SU-DHL-6 (cell line): Measurements from ENCODE around the gene RXRG.

Experiments used
- H2AFZ ChIP-seq: fragments of 200-600 bp; sonication (generic); 2 replicates; pipeline ENCODE4 v1.6.1; 2014; ENCODE audit warnings: low read depth, mild to moderate bottlenecking, moderate library complexity, mixed read lengths, antibody characterized with exemption, low read length; ENCODE audit not compliant: severe bottlenecking
- H3F3A ChIP-seq: fragments of 200-600 bp; shearing (Covaris generic); 2 replicates; pipeline ENCODE4 v1.6.0; 2016; ENCODE audit warnings: antibody characterized with exemption, mild to moderate bottlenecking; ENCODE audit not compliant: insufficient read depth
- H3K27ac ChIP-seq: fragments of 200-600 bp; sonication (generic); 2 replicates; pipeline ENCODE4 v1.5.1; 2016; ENCODE audit warnings: low read depth, mild to moderate bottlenecking, low read length, moderate library complexity, mixed read lengths
- H3K27me3 ChIP-seq: fragments of 200-600 bp; sonication (generic), shearing (Covaris generic); 2 replicates; pipeline ENCODE4 v1.6.0; 2014; ENCODE audit warnings: mild to moderate bottlenecking, low read length
- H3K36me3 ChIP-seq: fragments of 200-600 bp; sonication (generic); 2 replicates; pipeline ENCODE4 v1.6.1; 2014; ENCODE audit warnings: mild to moderate bottlenecking, low read length, mixed read lengths
- H3K4me2 ChIP-seq: fragments of 300-600, 200-600 bp; shearing (Covaris generic), sonication (generic); 2 replicates; pipeline ENCODE4 v1.6.0; 2014; ENCODE audit warnings: low read length, low read depth, mild to moderate bottlenecking; ENCODE audit not compliant: poor library complexity, severe bottlenecking
- H3K4me3 ChIP-seq: fragments of 200-600 bp; sonication (generic); 2 replicates; pipeline ENCODE4 v1.5.1; 2014; ENCODE audit warnings: antibody characterized with exemption, low read length, mild to moderate bottlenecking, mixed read lengths; ENCODE audit not compliant: insufficient read depth, poor library complexity, severe bottlenecking
- H3K79me2 ChIP-seq: fragments of 200-600 bp; sonication (generic); 2 replicates; pipeline ENCODE4 v1.6.1; 2014; ENCODE audit warnings: mild to moderate bottlenecking, low read length, moderate library complexity; ENCODE audit not compliant: insufficient read depth
- H3K9ac ChIP-seq: fragments of 200-600 bp; sonication (generic); 2 replicates; pipeline ENCODE4 v1.7.0; 2014; ENCODE audit warnings: mild to moderate bottlenecking, low read length
- H3K9me2 ChIP-seq: fragments of 200-600 bp; sonication (generic); replicated peaks from 2 replicates; pipeline ENCODE4 v1.6.1; 2014; ENCODE audit warnings: low read length; ENCODE audit not compliant: insufficient read depth
- H3K9me3 ChIP-seq: fragments of 200-600 bp; sonication (generic); 2 replicates; pipeline ENCODE4 v1.6.1; 2014; ENCODE audit warnings: low read length, mixed read lengths; ENCODE audit not compliant: insufficient read depth
- H4K20me1 ChIP-seq: fragments of 200-600 bp; sonication (generic); 2 replicates; pipeline ENCODE4 v1.6.1; 2014; ENCODE audit warnings: low read depth, mild to moderate bottlenecking, antibody characterized with exemption, low read length, moderate library complexity, mixed read lengths
- EZH2phosphoT487 ChIP-seq: fragments of 200-600 bp; sonication (generic), shearing (Covaris generic); conservative IDR thresholded peaks from 2 replicates; pipeline ENCODE4 v1.6.1; 2018; ENCODE audit warnings: mild to moderate bottlenecking, antibody characterized with exemption, low read length, moderate library complexity, mixed read lengths
- TF ChIP-seq, protein P1 (sequence below): fragments of 200-600 bp; sonication (generic); IDR thresholded peaks from one replicate; pipeline ENCODE4 v1.5.1; 2017; ENCODE audit warnings: antibody characterized with exemption, mild to moderate bottlenecking, low read length, moderate library complexity; ENCODE audit not compliant: insufficient read depth, poor library complexity, severe bottlenecking

Gene RXRG

DNA sequence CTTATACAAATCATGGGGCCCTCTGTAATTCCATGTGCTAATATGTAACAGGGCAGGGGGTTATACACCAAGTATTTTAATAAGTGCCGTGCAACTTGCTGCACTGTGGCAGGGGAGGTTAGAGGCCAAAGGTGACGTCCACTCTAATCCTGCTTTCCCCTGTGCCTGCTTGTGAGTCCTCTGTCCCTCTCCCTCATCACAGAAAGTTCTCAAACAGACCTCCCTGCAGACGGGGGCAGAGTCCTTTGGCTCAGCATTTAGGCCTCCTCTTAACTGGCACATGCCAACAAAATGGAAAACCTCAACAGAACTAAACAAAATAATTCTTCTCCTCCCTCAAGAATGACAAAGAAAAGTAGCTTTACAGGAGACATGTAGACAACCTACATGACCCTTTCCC, 2.9 kb downstream of the RXRG start:
- no peaks in the 10 kb centered on the region for H3K36me3 ChIP-seq
- no peak overlapping the region for H3K4me2 ChIP-seq
- H3K9ac ChIP-seq, result no peak overlapping the region
- no peak overlapping the region for H2AFZ ChIP-seq
- H4K20me1 ChIP-seq, result no peaks in the 10 kb centered on the region
- H3K27me3 ChIP-seq, result no peaks in the 10 kb centered on the region
- H3K79me2 ChIP-seq, result no peaks in the 10 kb centered on the region
- TF ChIP-seq EZH2phosphoT487, result no peak
- TF ChIP-seq, protein P1, sequence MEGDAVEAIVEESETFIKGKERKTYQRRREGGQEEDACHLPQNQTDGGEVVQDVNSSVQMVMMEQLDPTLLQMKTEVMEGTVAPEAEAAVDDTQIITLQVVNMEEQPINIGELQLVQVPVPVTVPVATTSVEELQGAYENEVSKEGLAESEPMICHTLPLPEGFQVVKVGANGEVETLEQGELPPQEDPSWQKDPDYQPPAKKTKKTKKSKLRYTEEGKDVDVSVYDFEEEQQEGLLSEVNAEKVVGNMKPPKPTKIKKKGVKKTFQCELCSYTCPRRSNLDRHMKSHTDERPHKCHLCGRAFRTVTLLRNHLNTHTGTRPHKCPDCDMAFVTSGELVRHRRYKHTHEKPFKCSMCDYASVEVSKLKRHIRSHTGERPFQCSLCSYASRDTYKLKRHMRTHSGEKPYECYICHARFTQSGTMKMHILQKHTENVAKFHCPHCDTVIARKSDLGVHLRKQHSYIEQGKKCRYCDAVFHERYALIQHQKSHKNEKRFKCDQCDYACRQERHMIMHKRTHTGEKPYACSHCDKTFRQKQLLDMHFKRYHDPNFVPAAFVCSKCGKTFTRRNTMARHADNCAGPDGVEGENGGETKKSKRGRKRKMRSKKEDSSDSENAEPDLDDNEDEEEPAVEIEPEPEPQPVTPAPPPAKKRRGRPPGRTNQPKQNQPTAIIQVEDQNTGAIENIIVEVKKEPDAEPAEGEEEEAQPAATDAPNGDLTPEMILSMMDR, result no peak
- H3K4me3 ChIP-seq, result no peak overlapping the region
- no peaks in the 10 kb centered on the region for H3K9me3 ChIP-seq
- H3K9me2 ChIP-seq, result no peaks in the 10 kb centered on the region
- H3F3A ChIP-seq, result no peaks in the 10 kb centered on the region
- no peak overlapping the region for H3K27ac ChIP-seq

DNA sequence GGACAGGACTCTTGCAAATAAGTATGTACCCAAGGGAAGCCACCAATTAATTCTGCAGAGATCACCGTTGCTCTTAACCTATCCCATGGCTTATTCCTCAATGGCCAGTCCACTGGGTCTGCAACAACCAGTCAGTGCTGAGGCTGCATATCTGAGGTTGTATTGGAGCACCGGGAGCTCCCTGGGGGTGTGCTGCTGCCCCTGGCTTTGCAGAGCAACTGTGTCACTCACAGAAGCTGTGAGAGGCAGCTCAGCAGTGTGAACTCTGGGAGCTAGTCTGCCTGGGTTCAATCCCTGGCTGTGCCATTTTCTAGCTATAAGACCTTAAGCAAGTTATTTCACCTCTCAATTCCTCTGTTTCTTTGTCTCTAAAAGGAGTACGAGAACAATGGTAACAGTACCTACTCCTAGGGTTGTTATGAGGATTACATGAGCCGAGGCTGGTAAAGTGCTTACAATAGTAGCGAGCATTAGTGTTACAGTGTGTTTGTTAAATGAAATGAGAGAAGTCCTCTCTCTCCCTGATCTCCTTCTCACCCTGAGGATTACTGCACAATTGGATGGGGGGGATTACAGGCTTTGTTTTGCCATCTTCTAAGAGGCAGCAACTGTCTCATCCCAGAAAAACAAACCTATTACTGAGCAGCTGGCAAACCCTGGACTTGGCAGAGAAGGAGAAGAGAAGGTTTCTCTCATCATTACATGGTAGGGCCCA, 3.6 kb downstream of the RXRG start:
- H3K79me2 ChIP-seq, result no peaks in the 10 kb centered on the region
- H3K36me3 ChIP-seq, result no peaks in the 10 kb centered on the region
- no peaks in the 10 kb centered on the region for H3K9me2 ChIP-seq
- no peak overlapping the region for H3K4me3 ChIP-seq
- H3K4me2 ChIP-seq, result no peak overlapping the region
- no peaks in the 10 kb centered on the region for H3F3A ChIP-seq
- no peaks in the 10 kb centered on the region for H3K27me3 ChIP-seq
- H3K9ac ChIP-seq, result no peak overlapping the region
- H3K27ac ChIP-seq, result no peak overlapping the region
- H2AFZ ChIP-seq, result no peak overlapping the region
- H3K9me3 ChIP-seq, result no peaks in the 10 kb centered on the region
- H4K20me1 ChIP-seq, result no peaks in the 10 kb centered on the region
- no peak for TF ChIP-seq EZH2phosphoT487
- TF ChIP-seq, protein P1, result no peak

DNA sequence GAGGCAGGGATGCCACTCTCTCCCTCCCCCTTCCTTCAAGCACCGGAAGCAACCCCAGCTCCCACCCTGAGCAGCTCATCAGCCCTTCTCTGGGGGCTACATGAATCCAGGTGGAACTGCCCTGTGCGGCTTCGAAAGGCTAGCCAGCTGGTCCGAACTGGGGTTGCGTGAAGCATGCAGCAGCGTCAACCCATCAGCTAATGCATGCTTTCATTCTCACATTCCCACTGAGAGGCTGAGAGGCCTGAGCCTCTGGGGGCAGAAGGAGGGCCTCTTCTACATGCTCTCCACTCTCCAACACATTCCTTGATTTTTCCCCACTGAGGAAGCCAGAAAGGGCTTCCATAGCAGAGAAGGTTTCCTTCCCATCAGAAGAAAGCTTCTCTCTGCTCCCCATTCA, 5.6 kb downstream of the RXRG start:
- Histone ChIP-seq H3K79me2 (no peaks in the 10 kb centered on the region), H3K27me3 (no peaks in the 10 kb centered on the region), H3K9ac (no peak overlapping the region), H3K36me3 (no peaks in the 10 kb centered on the region), H3K9me2 (no peaks in the 10 kb centered on the region), H2AFZ (no peak overlapping the region), H3K27ac (no peak overlapping the region), H3K4me2 (no peak overlapping the region), H4K20me1 (no peaks in the 10 kb centered on the region), H3K4me3 (no peak overlapping the region), H3F3A (no peaks in the 10 kb centered on the region), H3K9me3 (no peaks in the 10 kb centered on the region)
- TF ChIP-seq, protein P1, result no peak
- no peak for TF ChIP-seq EZH2phosphoT487
